MV-4-11 (cell line): ENCODE data around the gene TMEM256.
"Not testable (repeated sequence)": the region's sequence is repeated elsewhere in the genome, so short reads cannot be mapped to it uniquely, and the experiment has no call there.

Source experiments
- DNase-seq: peaks from one replicate; lab custom pipeline; 2025; lab: John Stamatoyannopoulos, UW

TMEM256 gene

DNA sequence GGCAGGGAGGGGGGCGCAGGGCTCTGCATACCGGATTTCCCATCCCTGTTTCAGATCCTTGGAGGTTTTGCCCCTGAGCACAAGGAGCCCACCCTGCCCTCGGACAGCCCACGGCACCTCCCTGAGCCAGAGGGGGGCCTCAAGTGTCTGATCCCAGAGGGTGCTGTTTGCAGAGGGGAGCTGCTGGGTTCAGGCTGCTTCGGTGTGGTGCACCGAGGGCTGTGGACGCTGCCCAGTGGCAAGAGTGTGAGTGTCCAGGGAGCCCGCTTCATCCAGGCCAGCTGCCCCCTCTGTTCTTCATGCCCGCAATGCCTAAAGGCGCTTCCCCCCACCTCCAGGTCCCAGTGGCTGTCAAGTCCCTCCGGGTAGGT, 20.5 kb downstream of the TMEM256 start:
- no peak for DNase-seq

DNA sequence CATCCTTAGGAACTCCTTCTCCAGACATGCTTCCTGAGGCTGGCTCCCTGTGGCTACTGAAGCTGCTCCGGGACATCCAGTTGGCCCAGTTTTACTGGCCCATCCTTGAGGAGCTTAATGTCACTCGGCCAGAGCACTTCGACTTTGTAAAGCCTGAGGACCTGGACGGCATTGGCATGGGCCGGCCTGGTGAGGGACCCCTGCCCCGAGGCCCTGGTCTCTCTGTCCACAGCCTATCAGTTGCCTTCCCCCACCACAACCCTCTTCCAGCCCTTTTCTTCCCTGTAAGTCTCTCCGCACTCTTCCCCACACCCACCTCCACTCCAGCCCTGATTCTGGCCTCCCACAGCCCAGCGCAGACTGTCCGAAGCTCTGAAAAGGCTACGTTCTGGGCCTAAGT, 21.0 kb downstream of the TMEM256 start:
- no peak for DNase-seq

GRCh38 chr17:7380855-7381683, 22.8 kb downstream of the TMEM256 start, which contains the start of gene TNK1:
Gene TNK1, plus strand, starts transcription at chr17:7381089. Its CDS starts 1,838 bp downstream, at chr17:7382927.
- no peak for DNase-seq

- no peak for DNase-seq
Observed at GRCh38 chr17:7380321-7380720, 23.6 kb downstream of the TMEM256 start.

DNA sequence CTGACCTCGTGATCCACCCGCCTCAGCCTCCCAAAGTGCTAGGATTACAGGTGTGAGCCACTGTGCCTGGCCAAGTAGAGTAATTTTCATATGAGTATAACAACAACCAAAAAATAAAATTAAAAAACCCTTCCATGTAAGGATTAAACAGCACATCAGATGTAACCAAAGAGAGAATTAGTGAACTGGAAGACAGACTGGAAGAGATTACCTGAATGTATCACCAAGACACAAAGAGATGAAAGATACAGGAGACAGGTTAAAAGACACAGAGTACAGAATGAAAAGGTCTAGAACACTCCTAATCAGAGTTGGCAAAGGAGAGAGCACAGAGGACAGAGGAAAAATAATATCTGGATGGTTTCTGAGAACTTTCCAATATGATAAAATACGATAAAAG, 24.8 kb downstream of the TMEM256 start:
- no peak for DNase-seq

- no peak for DNase-seq
Observed at GRCh38 chr17:7374353-7374752, 29.5 kb downstream of the TMEM256 start.

DNA sequence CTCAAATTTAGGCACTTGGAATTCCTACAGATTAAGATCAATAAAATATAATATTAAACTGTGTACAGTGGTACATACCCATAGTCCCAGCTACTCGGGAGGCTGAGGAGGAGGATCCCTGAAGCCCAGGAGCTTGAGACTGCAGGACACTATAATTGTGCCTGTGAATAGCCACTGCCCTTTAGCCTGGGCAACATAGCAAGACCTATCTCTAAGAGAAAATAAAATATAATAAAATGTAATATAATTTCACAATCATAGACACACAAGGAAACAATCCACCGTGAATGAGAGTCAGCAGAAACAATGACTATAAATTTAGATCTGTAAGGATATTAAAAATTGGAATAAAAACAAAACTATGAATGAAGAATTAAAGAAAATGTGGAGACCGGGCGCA, 33.0 kb downstream of the TMEM256 start:
- no peak for DNase-seq

- no peak for DNase-seq
Observed at GRCh38 chr17:7369825-7370224, 34.1 kb downstream of the TMEM256 start.

GRCh38 chr17:7368599-7368994, 35.3 kb downstream of the TMEM256 start:
- not testable (repeated sequence) for DNase-seq

- DNase-seq: no peak
Observed at GRCh38 chr17:7367918-7368598, 35.8 kb downstream of the TMEM256 start.

DNA sequence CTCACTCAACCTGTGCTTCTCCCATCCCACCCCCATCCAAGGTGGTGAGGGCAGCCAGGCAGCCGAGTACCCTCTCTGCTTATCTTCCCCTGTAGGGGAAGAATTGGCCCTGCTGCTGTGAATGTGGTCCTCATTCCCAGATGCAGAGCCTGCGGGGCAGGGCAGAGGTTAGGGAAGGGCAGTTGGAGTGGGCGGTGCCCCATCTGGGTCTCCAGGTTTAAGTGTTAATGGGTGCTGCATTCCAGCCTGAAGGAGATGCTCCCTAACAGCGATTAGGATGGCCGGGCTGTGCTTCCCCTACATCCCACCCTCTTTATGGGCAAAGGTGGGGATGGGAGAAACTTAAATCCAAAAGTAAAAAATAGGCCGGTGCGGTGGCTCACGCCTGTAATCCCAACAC, 36.8 kb downstream of the TMEM256 start:
- DNase-seq: no peak

GRCh38 chr17:7365963-7366362, 37.9 kb downstream of the TMEM256 start:
- DNase-seq: not testable (repeated sequence)

DNA sequence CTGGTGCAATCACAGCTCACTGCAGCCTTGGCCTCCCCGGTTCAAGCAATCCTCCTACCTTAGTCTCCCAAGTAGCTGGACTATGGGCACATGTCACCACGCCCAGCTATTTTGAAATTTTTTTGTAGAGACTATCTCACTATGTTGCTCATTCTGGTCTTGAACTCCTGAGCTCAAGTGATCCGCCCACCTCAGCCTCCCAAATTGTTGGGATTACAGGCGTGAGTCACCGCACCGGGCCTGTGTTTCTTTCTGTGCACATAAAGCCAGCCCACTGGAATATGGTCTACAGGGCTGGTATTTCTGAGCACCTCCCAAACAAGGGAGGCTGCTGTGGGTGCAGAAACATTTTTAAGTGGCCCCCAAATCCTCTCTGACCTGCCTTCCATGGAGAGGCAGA, 40.6 kb downstream of the TMEM256 start:
- no peak for DNase-seq

- DNase-seq: no peak
Observed at GRCh38 chr17:7361906-7362305, 42.0 kb downstream of the TMEM256 start.

DNA sequence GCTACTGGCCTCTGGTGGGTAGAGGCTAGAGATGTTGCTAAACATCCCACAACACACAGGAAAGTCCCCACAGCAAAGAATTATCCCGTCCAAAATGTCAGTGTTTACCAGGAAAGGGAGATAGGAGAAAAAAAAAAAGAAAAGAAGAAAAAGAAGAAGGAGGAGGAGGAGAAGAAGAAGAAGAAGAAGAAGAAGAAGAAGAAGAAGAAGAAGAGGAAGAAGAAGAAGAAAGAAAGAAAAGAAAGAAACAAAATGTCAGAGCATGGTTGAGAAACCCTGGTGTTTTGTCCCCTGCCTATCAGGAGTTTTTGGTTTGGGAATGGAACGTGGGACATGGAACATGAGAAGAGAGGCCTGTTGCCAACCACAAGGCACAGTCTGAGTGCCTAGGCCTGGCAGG, 46.5 kb downstream of the TMEM256 start:
- no peak for DNase-seq

DNA sequence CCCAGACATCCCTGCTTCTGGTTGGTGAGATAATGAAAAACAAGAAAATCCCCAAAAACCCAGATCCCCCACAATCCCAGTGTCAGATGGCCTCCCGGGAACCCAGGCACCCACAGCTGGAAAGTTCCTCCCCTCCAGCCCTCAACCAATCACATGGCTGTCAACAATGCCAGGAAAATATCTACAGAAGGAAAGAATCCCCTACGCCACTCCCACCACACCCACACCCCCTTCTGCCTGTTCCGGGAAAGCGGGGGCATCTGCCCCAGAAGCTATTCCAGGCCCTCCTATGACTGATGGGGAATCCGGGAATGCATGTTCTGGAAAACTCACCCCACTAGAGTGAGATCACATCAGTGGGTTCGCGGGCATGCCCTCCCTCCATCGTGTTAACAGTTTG, 47.1 kb downstream of the TMEM256 start:
- DNase-seq: no peak

DNA sequence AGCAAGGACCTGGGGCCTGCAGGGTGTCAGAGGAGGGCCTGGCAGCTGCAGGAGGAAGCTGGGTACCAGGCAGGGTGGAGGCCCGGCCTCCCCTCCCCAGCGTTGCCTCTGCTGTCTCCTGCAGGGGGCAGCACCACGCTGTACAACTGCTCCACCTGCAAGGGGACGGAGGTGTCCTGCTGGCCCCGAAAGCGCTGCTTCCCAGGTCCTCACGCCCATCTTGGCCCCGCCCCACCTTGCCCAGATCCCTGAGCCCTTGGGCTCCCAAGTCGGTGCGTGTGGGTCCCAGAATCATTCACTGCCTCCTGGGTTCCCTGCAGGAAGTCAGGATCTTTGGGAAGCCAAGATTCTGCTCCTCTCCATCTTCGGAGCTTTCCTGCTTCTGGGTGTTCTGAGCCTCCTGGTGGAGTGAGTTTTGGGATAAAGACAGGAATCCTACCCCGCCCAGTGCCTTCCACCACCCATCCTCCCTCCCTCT, 47.8 kb downstream of the TMEM256 start:
- peak; percentile 69 for DNase-seq

DNA sequence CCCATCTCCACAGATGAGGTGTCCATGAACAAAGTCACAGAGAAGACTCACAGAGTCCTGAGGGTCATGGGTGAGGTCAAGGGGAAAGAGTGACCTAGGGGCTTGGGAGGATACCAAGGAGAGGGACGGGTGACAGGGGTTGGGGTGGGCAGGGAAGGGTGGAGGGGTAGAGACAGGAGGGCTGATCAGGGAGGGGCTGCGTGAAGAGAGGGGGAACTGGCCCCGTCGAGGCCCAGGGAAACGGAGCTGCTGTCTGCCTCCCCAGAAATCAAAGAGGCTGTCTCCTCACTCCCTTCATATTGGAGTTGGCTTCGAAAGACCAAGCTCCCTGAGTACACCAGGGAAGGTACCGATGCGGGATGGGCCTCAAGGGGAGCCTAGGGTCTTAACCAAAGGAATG, 48.3 kb downstream of the TMEM256 start:
- no peak for DNase-seq

DNA sequence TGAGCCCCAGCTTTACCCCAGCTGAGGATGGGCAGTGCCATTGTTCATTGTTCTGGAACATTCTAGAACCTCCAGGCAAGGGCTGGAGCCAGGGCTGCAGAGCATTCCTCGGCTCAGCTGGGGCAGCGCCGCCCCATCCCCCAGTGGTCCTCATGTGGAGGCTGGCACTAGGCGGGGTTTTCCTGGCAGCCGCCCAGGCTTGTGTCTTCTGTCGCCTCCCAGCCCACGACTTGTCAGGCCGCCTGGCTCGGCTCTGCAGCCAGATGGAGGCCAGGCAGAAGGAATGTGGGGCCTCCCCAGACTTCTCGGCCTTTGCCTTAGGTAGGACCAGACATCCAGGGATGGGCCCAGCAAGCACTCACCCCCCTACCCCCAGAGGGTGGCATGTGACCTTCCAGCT, 48.8 kb downstream of the TMEM256 start, which contains the start of gene TMEM95:
Gene TMEM95, plus strand, starts transcription at position 104 of the 400 bp plus-strand sequence. Its CDS starts 49 bp downstream, at position 153.
- no peak for DNase-seq

- no peak for DNase-seq
Observed at GRCh38 chr17:7354262-7354843, 49.5 kb downstream of the TMEM256 start.
